GM21381 (cell line): Measurements from ENCODE around the gene TXLNB.

Source experiments
- ATAC-seq: cut with Tn5 transposase; IDR thresholded peaks from one replicate; pipeline ENCODE4 v1.9.1; 2021; ENCODE audit warnings: mild to moderate bottlenecking, moderate library complexity; ENCODE audit not compliant: unreplicated experiment

TXLNB gene

GRCh38 chr6:139275279-139276055, 16.3 kb downstream of the TXLNB start:
- ATAC-seq: no peak

DNA sequence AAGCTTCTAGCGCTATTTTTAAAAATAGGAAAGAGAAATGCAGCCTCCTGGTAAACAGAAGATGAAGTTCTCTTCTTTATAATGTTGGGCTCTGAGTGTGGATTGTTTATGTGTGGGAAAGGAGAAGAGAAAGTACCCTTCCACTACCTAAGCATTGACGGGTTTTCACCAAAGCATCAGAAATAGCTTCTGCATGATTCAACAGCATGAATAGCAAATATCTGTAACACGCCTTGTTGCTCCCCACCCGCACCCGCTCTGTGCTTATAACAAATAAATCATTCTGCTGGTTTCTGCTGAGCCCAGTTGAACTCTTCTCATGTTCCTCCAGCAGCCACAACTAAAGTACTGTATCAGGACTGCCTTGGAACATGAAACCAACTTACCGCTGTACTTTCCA, 20.7 kb downstream of the TXLNB start:
- ATAC-seq: peak; percentile 78

DNA sequence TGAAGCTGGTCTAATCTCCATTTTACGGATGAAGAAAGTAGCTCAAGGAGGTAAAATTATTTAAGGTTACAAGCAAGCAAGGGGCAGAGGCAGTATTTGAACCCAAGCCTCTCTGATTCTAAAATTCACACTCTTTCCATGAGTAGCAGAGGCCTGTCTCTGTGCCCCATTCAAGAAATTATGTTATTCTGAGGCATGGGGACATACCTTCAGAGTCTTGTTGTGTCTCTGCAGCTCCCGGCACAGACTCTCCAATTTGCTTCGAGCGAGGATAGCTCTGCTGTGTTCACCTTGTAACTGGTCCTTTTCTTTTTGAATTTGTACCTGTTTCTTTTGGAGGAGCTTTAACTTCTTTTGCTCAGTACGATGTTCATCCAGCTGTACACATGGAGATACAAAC, 21.5 kb downstream of the TXLNB start:
- no peak for ATAC-seq

DNA sequence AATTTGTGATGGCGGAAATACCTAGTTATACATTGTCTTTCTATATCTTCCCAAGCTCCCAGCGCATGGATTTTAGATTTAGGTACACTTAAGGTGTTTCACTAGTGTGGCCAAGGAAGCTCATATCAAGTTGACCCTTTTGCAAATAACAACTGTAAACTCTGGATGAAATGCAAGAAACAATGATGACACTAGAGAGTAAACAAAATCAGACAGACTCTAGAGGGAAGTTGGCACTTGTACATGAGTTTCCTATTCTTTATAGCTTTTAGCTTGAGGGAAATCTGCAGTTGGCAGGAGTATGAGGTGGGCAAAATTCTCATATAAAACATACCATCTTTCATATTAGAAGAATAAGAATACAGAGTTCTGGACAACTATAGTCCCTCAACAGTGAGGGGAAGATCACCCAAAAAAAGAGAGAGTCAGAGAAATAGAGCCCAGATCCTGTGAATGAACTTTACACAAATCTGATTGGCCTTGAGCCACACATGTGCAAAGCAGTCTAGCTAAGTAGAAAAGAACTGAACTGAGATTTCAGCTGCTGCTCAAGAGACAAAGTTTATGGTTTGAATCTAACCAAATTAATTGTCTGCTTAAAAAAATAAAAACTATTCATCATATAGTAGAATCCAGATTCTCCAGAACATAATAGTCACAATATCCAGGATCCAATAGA, 26.1 kb downstream of the TXLNB start:
- no peak for ATAC-seq

DNA sequence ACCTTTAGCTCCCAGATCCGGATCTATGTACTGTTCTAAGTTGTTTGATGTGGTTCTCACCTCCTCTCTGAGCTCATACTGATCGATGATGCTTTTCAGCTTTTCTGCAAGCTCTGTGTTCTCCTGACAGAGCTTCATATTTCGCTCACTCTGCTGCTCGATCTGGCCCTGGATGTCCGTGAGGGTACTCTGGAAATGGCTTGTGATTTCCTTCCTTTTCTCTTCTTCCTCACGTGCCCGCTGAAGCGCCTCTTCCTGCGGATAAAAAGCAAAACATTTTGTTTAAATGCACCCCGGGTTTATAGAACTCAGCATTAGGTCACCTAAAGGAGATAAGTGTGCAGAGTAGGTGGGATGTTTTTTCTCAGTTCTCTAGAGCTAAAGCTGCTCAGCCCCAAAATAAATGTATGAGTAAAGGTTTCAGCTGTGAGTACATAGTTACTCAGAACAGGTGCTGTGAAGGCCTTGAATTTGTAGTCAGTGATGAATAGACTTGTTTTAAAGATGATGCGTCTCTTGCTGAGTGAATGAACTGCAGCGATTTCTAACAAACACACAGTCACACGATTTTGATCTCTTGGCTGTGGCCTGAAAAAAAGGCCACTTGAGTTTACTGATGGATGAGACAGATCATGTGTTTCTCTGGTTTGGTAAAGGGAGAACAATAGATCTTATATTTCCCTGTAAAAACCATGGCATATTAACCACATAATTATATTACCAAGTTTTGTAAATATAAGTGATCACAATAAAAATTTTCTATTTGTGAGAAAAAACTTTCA, 29.1 kb downstream of the TXLNB start:
- peak; percentile 76 for ATAC-seq

- no peak for ATAC-seq
Observed at GRCh38 chr6:139257821-139258398, 33.9 kb downstream of the TXLNB start.

GRCh38 chr6:139257291-139257690, 34.5 kb downstream of the TXLNB start:
- ATAC-seq: no peak

DNA sequence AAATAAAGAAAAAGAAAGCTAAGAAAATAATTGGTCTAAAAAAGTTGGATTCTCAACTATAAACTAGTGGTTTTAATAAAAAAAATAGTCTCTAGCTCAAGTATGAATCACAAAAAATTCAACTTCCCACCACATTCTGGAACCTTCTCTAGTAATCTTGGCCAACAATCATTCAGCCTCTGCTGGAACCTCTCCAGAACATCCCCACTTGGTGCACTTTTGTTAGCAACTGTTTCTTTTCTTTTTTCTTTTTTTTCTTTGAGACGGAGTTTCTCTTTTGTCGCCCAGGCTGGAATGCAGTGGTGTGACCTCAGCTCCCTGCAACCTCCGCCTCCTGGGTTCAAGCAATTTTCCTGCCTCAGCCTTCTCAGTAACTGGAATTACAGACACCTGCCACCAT, 35.7 kb downstream of the TXLNB start:
- no peak for ATAC-seq

GRCh38 chr6:139254196-139254595, 37.6 kb downstream of the TXLNB start:
- ATAC-seq: no peak

- ATAC-seq: no peak
Observed at GRCh38 chr6:139253656-139254055, 38.1 kb downstream of the TXLNB start.

DNA sequence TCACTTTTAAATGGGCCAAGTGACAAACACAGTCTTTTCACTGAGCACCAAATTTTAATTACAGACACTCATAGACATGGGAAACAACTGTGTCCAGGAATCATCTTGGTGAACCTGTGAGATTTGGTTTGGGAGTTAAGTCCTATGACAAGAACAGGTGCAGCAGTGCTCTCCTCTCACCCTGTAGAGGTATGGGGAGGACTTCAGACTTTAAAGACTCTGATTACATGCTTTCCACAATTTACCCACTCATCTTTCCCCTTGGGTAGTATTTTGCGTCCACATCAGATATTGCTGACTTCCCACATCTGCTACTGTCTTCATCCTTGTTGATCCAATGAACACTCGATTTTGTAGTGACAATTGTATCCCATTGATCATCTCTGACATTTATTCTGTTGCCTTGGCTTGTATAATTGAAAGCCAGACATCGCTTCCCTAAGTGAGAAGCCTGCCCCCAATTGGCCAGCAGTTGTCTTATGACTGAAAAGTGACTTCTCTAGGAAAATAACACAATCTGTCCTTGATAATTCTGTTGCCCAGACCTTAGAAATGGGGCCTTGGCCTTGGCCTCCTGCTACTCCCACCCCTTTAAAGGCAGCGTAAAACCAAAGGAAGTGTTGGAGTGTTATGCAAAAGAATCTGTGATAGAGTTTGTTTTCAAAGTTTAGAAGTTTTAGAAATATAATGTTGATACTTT, 40.0 kb downstream of the TXLNB start:
- no peak for ATAC-seq

GRCh38 chr6:139251045-139251690, 40.6 kb downstream of the TXLNB start:
- peak; percentile 47 for ATAC-seq

DNA sequence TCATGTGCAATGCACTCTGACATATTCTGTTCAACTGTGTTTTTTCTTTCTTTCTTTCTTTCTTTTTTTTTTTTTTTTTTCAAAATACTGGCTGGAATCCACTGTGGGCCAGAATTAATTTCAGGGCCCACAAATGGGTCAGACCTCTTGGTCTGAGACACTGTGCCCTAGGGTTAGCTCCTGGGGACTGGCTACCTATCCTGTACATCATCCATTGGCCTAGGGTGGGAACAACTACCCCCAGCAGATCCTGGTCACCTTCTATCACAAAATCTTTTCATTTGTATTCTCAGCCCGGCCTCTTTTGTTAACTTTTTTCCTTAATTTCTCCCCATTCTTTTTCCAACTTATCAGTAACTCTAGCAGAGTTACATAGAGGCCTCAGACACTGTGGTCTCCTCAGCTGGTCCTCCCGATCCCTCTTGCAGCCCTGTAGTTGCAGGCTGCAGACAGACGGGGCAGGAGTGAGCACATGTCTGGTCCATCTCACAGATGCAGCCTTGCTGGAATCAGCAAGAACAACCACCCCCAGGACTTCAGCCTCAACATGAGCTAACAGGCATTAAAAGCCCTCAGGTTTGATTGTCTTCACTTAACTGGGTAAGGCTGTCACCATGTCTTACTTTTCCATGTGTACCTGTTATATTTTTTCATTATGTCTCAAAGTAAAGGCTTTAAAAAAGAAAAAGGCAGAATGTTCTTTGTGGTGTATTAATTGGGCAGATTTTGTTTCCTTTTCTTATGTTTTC, 41.3 kb downstream of the TXLNB start:
- ATAC-seq: peak; percentile 96

- no peak for ATAC-seq
Observed at GRCh38 chr6:139249395-139249794, 42.4 kb downstream of the TXLNB start.

- no peak for ATAC-seq
Observed at GRCh38 chr6:139248911-139249310, 42.9 kb downstream of the TXLNB start.

DNA sequence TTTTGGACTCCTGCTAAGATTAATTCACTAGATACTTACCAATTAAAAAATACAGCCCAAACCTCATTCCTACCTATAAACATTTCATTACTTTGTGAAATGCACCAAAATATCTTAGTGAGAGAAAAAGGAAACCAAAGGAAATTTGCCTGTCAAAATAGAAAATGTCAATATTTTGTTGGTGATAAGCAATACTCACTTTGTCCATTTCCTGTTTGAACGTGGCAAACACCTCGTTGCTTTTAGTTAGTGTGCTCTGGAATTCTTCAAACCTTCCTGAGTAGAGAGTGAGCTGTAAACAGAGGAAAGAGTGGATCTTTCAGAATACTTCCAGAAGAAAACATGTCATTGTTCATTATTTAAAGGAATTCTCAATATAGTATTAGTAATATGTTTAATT, 44.2 kb downstream of the TXLNB start:
- no peak for ATAC-seq

DNA sequence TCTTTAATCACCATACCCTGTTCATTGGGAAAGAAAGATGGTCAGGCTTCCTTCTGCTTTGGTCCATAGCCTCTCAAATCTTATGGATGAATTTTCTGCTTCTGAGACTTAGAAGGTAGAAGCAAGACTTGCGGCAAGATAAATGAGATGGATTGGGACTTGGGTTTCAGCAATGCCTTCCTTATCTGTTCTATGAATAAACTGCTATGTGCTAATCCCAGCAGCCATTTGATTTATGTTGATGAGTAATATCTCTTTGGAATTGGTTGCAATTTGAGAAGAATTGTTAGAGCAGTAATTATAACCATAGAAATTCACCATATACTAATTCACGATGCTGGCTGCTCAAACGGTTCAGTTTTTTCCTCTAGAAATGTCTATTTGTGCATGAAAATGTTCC, 48.3 kb downstream of the TXLNB start:
- no peak for ATAC-seq

DNA sequence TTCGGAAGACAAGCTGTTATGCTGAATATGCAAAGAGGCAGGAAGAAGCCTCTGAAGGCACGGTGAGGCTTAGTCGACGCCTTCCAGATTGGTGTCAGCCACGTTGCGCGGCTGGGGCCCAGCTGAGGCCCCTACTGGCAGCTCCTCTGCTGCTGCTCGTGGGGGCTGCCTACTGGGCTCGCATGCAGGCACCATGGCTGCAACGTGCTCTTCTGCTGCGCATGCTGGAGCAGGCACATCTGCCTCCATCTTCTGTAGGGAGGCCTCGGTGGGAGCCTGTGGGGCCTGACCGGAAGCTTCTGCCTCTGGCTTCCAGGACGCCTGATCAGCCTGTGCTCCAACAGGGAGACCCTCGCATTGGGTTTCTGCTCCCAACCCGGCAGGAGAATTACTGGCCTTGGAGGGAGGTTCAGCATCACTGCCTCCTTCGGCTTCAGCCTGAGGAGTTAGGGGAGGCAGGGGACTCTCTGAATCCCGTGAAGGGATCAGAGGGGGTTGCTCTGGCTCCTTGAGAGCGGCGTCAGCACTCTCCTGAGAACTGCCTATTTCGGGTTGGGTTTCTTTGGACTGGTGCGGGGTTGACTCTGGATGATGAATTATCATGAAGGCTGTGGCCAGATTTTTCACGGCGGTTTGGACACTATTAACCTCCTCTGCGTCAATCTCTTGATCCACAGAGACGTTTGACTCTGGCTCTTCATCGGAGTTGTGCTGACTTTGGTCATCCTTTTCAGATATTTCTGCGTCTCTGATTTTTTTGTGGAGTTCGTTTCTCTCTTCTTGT, 49.1 kb downstream of the TXLNB start:
- ATAC-seq: no peak
